ENCODE measurements around the gene TAPT1.

DNA sequence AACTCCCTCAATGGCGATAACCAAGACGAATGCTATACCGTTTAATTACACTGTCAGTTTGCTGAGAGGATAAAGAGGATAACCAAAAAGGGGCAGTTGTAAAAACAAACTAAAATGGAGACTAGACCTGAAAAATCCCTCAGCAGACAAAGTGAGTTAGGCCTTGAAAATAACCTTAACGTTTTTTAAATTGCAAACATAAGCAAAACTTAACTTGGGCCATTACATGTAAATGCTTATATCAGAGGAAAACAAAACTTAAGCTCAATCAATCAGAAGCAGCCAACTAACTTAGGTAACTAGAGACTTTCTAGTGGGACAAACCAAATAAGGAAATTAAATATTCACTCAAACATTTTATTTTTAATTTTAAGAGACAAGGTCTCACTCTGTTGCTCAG lies 17.0 kb upstream of the TAPT1 start:
- no peak for TF ChIP-seq BHLHE40 (IDR thresholded peaks at IDR 0.05; ENCODE audit: borderline replicate concordance)
- TF ChIP-seq ELF4 (IDR thresholded peaks at IDR 0.05), result no peak
- TF ChIP-seq SP1 (IDR thresholded peaks at IDR 0.05), result no peak
- TF ChIP-seq ARNT (IDR thresholded peaks at IDR 0.05), result no peak
- no peak for TF ChIP-seq HDGF (IDR thresholded peaks at IDR 0.05; ENCODE audit: borderline replicate concordance)
- no peak for TF ChIP-seq L3MBTL2 (conservative IDR thresholded peaks at IDR 0.05)
- no peak for TF ChIP-seq FOXK2 (IDR thresholded peaks at IDR 0.05)

Data from HEK293T (cell line).